ENCODE results near the gene SLC4A3. TPM values are rescaled to one million over a fixed set of nuclear protein-coding genes. Genes with fewer than 3 reads are reported as not detected.

SLC4A3 gene
- total and polyA plus RNA-seq, 2 of the 13 experiments (the other 11 are each of a cell fraction or from before 2014, with no cell fraction given): 0.18 to 0.95 TPM

DNA sequence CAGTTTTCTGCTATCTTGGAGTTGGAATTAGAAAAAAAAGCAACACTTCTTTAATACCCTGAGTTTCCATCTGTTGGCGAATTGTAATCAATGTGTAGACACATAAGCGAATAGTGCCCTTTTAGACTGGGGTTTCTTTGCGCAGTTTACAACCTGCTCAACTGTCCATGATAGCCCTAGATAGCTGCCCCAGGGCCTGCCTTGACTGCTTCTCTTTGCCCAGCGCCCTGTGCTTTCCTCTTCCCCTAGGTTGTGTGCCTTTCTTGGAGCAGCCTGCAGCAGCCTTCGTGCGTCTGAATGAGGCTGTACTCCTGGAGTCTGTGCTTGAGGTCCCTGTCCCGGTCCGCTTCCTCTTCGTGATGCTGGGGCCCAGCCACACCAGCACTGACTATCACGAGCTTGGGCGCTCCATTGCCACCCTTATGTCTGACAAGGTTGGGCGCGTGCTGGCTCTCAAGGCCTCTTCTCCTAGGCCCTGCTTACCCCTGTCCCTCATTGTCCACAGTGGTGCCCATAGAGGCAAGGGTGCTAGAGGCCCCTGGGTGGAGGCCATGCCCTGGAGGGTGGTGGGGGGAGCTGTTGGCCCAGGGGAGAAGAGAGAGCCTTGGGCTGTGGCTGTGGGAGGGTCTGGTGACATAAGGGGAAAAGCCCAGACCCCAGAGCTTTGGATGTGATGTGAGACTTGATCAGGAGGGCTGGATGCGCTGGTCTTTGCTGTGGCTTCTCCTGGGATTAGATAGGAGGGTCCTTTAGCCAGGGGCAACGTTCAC, 6.9 kb downstream of the SLC4A3 start:
- Histone ChIP-seq H3K79me2 (ENCODE audit: insufficient read depth, low read length) (no peaks in the 10 kb centered on the region), H3K9me3 (ENCODE audit: low read length) (no peaks in the 10 kb centered on the region), H3K4me3 (replicated peaks in 1 of 3; ENCODE audit: insufficient read depth in 1 of 3, low read depth in 2 of 3, low read length in 3 of 3) (no peak overlapping the region), H3K9ac (ENCODE audit: insufficient read depth, low read depth, low read length) (no peak overlapping the region), H3K4me2 (ENCODE audit: low read depth, low read length) (no peak overlapping the region), H3K4me1 (ENCODE audit: insufficient read depth, low read length) (peaks cover 21% of the 10 kb centered on the region), H3K36me3 (replicated peaks in 1 of 2; ENCODE audit: control insufficient read depth in 1 of 2, insufficient read depth in 2 of 2, low read length in 2 of 2) (no peaks in the 10 kb centered on the region), H3K27ac (ENCODE audit: extremely low read length, insufficient read depth, low read length) (no peak overlapping the region), H4K20me1 (ENCODE audit: insufficient read depth, low read length) (no peaks in the 10 kb centered on the region), H2AFZ (ENCODE audit: low read length) (no peak overlapping the region), H3K27me3 (ENCODE audit: control insufficient read depth in 1 of 2, insufficient read depth in 2 of 2, low read length in 2 of 2) (peaks cover 28 to 98% of the 10 kb centered on the region in 2 experiments)
- in situ Hi-C loops (cut with HindIII; ENCODE audit: extremely low pct_ligation_motif_present, low pct_unique_long_range_greater_than_20kb): no loop called here
- no peak for ATAC-seq
- intact Hi-C loops (cut with micrococcal nuclease; ENCODE audit: unreplicated experiment): no loop called here
- no TSS peak for BruUV-seq (replicated peaks)
- ChIA-PET CTCF (ENCODE audit: low intra/inter-chr PET ratio, low total read pairs) (no interaction called here), POLR2A (no interaction called here)
- no peak for FAIRE-seq
- DNase-seq (ENCODE audit: low spot score): no peak
- 45% methylated on average over 13 of the region's 15 CpGs for WGBS (ENCODE audit: low lambda C conversion rate)
- TF ChIP-seq, protein P1, sequence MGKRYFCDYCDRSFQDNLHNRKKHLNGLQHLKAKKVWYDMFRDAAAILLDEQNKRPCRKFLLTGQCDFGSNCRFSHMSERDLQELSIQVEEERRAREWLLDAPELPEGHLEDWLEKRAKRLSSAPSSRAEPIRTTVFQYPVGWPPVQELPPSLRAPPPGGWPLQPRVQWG (CRISPR knock-in tag; IDR thresholded peaks at IDR 0.05; ENCODE audit: borderline replicate concordance, low read depth): no peak
- TF ChIP-seq, protein P2, sequence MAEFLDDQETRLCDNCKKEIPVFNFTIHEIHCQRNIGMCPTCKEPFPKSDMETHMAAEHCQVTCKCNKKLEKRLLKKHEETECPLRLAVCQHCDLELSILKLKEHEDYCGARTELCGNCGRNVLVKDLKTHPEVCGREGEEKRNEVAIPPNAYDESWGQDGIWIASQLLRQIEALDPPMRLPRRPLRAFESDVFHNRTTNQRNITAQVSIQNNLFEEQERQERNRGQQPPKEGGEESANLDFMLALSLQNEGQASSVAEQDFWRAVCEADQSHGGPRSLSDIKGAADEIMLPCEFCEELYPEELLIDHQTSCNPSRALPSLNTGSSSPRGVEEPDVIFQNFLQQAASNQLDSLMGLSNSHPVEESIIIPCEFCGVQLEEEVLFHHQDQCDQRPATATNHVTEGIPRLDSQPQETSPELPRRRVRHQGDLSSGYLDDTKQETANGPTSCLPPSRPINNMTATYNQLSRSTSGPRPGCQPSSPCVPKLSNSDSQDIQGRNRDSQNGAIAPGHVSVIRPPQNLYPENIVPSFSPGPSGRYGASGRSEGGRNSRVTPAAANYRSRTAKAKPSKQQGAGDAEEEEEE (CRISPR knock-in tag; IDR thresholded peaks at IDR 0.05; ENCODE audit: borderline replicate concordance): no peak
- no peak for TF ChIP-seq ZNF598 (CRISPR knock-in tag; IDR thresholded peaks at IDR 0.05; ENCODE audit: borderline replicate concordance)
- no peak for TF ChIP-seq PHF5A (CRISPR knock-in tag; IDR thresholded peaks at IDR 0.05; ENCODE audit: low read depth, unreplicated experiment)
- TF ChIP-seq, protein P3, sequence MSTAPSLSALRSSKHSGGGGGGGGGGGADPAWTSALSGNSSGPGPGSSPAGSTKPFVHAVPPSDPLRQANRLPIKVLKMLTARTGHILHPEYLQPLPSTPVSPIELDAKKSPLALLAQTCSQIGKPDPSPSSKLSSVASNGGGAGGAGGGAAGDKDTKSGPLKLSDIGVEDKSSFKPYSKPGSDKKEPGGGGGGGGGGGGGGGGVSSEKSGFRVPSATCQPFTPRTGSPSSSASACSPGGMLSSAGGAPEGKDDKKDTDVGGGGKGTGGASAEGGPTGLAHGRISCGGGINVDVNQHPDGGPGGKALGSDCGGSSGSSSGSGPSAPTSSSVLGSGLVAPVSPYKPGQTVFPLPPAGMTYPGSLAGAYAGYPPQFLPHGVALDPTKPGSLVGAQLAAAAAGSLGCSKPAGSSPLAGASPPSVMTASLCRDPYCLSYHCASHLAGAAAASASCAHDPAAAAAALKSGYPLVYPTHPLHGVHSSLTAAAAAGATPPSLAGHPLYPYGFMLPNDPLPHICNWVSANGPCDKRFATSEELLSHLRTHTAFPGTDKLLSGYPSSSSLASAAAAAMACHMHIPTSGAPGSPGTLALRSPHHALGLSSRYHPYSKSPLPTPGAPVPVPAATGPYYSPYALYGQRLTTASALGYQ (CRISPR knock-in tag; IDR thresholded peaks at IDR 0.05): no peak
- TF ChIP-seq, protein P4, sequence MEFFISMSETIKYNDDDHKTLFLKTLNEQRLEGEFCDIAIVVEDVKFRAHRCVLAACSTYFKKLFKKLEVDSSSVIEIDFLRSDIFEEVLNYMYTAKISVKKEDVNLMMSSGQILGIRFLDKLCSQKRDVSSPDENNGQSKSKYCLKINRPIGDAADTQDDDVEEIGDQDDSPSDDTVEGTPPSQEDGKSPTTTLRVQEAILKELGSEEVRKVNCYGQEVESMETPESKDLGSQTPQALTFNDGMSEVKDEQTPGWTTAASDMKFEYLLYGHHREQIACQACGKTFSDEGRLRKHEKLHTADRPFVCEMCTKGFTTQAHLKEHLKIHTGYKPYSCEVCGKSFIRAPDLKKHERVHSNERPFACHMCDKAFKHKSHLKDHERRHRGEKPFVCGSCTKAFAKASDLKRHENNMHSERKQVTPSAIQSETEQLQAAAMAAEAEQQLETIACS (CRISPR knock-in tag; IDR thresholded peaks at IDR 0.05): no peak
- TF ChIP-seq, protein P5, sequence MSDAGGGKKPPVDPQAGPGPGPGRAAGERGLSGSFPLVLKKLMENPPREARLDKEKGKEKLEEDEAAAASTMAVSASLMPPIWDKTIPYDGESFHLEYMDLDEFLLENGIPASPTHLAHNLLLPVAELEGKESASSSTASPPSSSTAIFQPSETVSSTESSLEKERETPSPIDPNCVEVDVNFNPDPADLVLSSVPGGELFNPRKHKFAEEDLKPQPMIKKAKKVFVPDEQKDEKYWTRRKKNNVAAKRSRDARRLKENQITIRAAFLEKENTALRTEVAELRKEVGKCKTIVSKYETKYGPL (CRISPR knock-in tag; IDR thresholded peaks at IDR 0.05): no peak
- no peak for TF ChIP-seq MED1 (CRISPR knock-in tag; IDR thresholded peaks at IDR 0.05)
- TF ChIP-seq KMT2B (CRISPR knock-in tag; IDR thresholded peaks at IDR 0.05): no peak
- no peak for TF ChIP-seq ZFP90 (CRISPR knock-in tag; IDR thresholded peaks at IDR 0.05; ENCODE audit: borderline replicate concordance)
- no peak for TF ChIP-seq BRCA1 (CRISPR knock-in tag; IDR thresholded peaks at IDR 0.05)
- no peak for TF ChIP-seq ZNF501 (CRISPR knock-in tag; IDR thresholded peaks at IDR 0.05)
- no peak for TF ChIP-seq TCF7L2 (IDR thresholded peaks at IDR 0.05; ENCODE audit: low read depth, low read length)
- no peak for TF ChIP-seq TAF15 (IDR thresholded peaks at IDR 0.05; ENCODE audit: low read depth, low read length, poor library complexity, severe bottlenecking)
- no peak for TF ChIP-seq NCOA5 (CRISPR knock-in tag; IDR thresholded peaks at IDR 0.05)
- TF ChIP-seq JUN (CRISPR knock-in tag; IDR thresholded peaks at IDR 0.05): no peak
